ENCODE results near the gene WNK1.
"Not testable (repeated sequence)": the region's sequence is repeated elsewhere in the genome, so short reads cannot be mapped to it uniquely, and the experiment has no call there.

Gene WNK1

DNA sequence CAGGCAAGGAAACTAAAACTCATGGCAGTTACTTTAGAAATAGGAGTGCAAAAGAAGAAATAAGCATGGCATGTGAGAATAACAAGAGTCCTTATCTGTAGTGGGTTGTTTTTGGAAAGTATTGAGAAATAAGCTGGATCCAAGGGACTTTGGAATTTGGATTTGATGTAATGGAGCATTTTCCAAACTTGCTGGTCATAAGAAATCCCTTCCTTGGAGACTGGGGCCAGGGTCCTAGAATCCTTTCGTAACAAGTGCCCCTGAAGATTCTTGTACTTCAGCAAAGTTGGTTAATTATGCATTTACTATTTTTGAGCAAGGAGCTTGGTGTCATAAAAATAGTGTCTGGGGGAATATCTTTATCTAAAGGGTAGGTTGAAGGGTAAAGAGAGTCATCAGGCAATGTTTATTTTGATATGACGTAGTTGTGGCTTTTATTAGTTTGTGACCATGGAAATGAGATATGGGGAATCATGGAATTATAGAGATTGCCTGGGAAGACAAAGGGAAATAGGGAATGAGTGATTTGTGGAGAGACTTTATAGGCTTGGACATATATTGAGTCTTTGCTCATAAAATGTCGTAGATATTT, 53.9 kb downstream of the WNK1 start:
- no peak for DNase-seq
- no peak overlapping the region for H3K4me3 ChIP-seq (ENCODE audit: low read depth, low read length)
- peaks cover 8% of the 10 kb centered on the region for H3K4me1 ChIP-seq

DNA sequence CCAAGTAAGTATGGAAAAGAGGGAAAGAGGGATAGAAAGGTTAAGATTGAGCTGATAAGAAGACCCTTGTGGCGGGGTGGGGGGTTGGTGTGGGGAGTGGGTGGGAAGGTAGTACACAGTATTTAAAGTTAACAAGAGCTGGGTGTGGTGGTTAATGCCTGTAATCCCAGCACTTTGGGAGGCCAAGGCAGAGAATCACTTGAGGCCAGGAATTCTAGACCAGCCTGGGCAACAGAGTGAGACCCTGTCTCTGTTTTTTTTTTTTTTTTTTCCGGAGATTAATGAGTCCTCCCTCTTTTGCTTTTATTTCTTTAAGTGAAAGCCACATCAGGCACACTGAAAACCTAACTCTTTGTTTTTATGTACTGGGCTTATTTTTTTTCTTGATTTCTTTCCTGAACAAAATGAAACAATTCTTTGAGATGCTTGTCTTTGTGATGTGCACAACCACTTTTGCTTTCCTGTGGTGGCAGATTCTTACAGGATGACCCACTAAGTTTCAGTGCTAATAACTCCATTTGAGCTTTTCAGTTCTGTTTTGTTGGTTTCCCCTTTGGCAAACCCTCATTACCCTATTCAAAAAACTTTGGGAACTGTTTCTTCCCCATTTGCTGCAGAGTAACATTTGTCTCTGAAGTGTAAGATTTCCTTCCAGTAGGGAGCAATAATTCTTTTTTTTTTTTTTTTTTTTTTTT, 54.8 kb downstream of the WNK1 start:
- Histone ChIP-seq H3K27me3 (no peaks in the 10 kb centered on the region), H3K4me3 (ENCODE audit: low read depth, low read length) (no peak overlapping the region), H3K9me3 (no peaks in the 10 kb centered on the region), H3K4me1 (peaks cover 8% of the 10 kb centered on the region), H3K36me3 (no peaks in the 10 kb centered on the region)
- no peak for DNase-seq
- TF ChIP-seq, protein P1, sequence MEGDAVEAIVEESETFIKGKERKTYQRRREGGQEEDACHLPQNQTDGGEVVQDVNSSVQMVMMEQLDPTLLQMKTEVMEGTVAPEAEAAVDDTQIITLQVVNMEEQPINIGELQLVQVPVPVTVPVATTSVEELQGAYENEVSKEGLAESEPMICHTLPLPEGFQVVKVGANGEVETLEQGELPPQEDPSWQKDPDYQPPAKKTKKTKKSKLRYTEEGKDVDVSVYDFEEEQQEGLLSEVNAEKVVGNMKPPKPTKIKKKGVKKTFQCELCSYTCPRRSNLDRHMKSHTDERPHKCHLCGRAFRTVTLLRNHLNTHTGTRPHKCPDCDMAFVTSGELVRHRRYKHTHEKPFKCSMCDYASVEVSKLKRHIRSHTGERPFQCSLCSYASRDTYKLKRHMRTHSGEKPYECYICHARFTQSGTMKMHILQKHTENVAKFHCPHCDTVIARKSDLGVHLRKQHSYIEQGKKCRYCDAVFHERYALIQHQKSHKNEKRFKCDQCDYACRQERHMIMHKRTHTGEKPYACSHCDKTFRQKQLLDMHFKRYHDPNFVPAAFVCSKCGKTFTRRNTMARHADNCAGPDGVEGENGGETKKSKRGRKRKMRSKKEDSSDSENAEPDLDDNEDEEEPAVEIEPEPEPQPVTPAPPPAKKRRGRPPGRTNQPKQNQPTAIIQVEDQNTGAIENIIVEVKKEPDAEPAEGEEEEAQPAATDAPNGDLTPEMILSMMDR (IDR thresholded peaks at IDR 0.05; ENCODE audit: low read depth, low read length), result no peak

More for the DNA sequence above, 53.9 kb downstream of the WNK1 start:
- Histone ChIP-seq H3K27me3 (no peaks in the 10 kb centered on the region), H3K36me3 (no peaks in the 10 kb centered on the region), H3K9me3 (no peaks in the 10 kb centered on the region)
- TF ChIP-seq, protein P1 (IDR thresholded peaks at IDR 0.05; ENCODE audit: low read depth, low read length), result no peak

DNA sequence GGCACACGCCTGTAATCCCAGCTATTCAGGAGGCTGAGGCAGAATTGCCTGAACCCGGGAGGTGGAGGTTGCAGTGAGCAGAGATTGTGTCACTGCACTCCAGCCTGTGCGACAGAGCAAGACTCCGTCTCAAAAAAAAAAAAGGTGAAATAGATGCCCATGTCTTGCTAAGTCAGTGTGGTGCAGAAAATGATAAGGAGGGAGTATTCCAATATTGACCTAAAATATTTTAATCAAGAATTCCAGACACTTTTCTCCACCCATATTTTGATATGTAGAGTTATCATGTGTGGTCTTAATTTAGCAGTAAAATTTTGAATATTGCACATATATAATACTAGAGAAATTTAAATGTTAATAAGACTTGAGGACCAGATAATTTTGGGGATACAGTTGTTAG, 57.7 kb downstream of the WNK1 start:
- Histone ChIP-seq H3K4me3 (ENCODE audit: low read depth, low read length) (no peak overlapping the region), H3K9me3 (no peaks in the 10 kb centered on the region), H3K36me3 (peaks cover 7% of the 10 kb centered on the region), H3K4me1 (peaks cover 8% of the 10 kb centered on the region), H3K27me3 (no peaks in the 10 kb centered on the region)
- DNase-seq, result no peak
- TF ChIP-seq, protein P1 (IDR thresholded peaks at IDR 0.05; ENCODE audit: low read depth, low read length), result no peak

DNA sequence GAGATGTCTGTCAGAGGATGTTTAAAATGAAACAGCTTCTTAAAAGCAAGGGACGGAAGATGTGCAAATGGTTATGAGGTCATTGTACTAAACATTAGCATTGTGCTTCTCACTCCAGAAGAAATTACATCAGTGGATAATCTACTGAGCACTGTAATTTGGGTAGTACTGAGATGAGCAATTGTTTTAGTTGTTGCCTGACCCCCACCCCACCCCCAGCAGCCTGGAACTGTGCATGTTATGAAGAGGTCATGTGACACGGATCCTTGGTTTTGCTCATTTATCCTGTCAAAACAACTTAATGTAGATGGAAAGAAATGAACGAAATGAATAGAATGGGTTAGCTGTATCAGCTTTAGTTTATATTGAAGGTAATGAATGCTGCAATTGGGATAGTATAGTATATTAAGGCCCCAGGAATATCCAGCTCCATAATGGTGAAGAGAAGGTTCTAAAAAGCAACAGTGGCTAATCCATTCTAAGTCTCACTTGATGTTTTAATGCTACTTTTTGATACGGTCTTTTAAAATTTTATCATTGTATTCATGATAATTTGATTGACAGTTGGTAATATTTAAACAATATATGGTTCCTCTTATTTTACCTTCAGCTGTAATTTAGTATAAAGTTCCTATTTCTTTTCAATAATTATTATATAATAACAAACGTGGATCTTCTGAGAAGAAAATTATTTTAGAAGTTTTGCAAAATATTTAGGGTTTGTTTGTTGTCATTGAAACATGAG, 58.5 kb downstream of the WNK1 start:
- Histone ChIP-seq H3K4me1 (peaks cover 8% of the 10 kb centered on the region), H3K36me3 (peaks cover 7% of the 10 kb centered on the region), H3K9me3 (no peaks in the 10 kb centered on the region), H3K27me3 (no peaks in the 10 kb centered on the region), H3K4me3 (ENCODE audit: low read depth, low read length) (no peak overlapping the region)
- peak; percentile 24 for DNase-seq
- TF ChIP-seq, protein P1 (IDR thresholded peaks at IDR 0.05; ENCODE audit: low read depth, low read length), result no peak

DNA sequence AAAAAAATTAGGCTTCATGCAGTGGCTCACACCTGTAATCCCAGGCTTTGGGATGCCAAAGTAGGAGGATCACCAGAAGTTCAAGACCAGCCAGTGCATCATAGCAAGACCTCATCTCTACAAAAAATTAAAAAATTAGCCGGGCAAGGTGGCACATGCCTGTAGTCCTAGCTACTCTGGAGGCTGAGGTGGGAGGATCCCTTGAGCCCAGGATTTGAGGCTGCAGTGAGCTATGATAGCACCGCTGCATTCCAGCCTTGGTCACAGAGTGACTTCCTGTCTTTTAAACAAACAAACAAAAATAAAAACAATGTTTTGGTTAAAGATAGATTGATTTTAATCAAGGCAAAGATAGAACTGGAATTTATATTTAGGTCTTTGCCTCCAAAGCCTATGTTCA, 60.6 kb downstream of the WNK1 start:
- peaks cover 17% of the 10 kb centered on the region for H3K36me3 ChIP-seq
- H3K4me3 ChIP-seq (ENCODE audit: low read depth, low read length), result no peak overlapping the region
- no peaks in the 10 kb centered on the region for H3K9me3 ChIP-seq
- TF ChIP-seq, protein P1 (IDR thresholded peaks at IDR 0.05; ENCODE audit: low read depth, low read length), result no peak
- no peaks in the 10 kb centered on the region for H3K27me3 ChIP-seq
- peaks cover 8% of the 10 kb centered on the region for H3K4me1 ChIP-seq
- DNase-seq, result no peak

DNA sequence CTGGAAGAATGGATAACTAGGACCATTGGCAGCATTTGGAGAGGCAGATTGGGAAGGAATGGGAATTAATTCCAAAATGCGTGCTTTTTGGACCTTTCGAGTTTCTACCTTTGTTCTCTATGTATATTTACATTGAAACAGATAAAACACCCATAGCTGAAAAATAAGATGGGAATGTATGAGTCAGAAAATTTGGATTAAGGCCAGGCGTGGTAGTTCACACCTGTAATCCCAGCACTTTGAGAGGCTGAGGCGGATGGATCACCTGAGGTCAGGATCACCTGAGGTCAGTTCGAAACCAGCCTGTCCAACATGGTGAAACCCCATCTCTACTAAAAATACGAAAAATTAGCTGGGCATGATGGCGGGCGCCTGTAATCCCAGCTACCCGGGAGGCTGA, 65.1 kb downstream of the WNK1 start:
- not testable (repeated sequence) for H3K4me1 ChIP-seq; H3K4me3 ChIP-seq (ENCODE audit: low read depth, low read length); H3K27me3 ChIP-seq; DNase-seq; H3K9me3 ChIP-seq
- peaks cover 17% of the 10 kb centered on the region for H3K36me3 ChIP-seq
